Effector memory CD4-positive, alpha-beta T cell (primary cell): Measurements from ENCODE around the gene ZNF8.

ENCODE experiments used
- DNase-seq, 3 donors: peaks; one replicate each; pipeline ENCODE4 v3.0.0-alpha.2; 2020
- H3K27ac ChIP-seq: 2 replicates; pipeline ENCODE4 v1.7.0; 2013; ENCODE audit warnings: mild to moderate bottlenecking, low read length, moderate library complexity; ENCODE audit not compliant: insufficient read depth, poor library complexity, severe bottlenecking
- H3K27me3 ChIP-seq: replicated peaks from 2 replicates; pipeline ENCODE4 v1.7.0; 2013; ENCODE audit warnings: mild to moderate bottlenecking, low read length; ENCODE audit not compliant: insufficient read depth, control insufficient read depth, poor library complexity, severe bottlenecking
- H3K36me3 ChIP-seq: 2 replicates; pipeline ENCODE4 v1.7.0; 2013; ENCODE audit warnings: mild to moderate bottlenecking, low read length, moderate library complexity; ENCODE audit not compliant: control insufficient read depth, insufficient read depth
- H3K4me1 ChIP-seq: 2 replicates; pipeline ENCODE4 v1.7.0; 2013; ENCODE audit warnings: low read length, mild to moderate bottlenecking; ENCODE audit not compliant: control insufficient read depth, insufficient read depth, poor library complexity, severe bottlenecking
- H3K4me3 ChIP-seq: 2 replicates; pipeline ENCODE4 v1.7.0; 2013; ENCODE audit warnings: low read length, low read depth, mild to moderate bottlenecking; ENCODE audit not compliant: insufficient read depth, poor library complexity, severe bottlenecking
- H3K9me3 ChIP-seq: 2 replicates; pipeline ENCODE4 v1.7.0; 2013; ENCODE audit warnings: mild to moderate bottlenecking, low read length, moderate library complexity; ENCODE audit not compliant: control insufficient read depth

The ZNF8 gene

GRCh38 chr19:58350001-58350861 is 71.5 kb downstream of the ZNF8 start:
- Histone ChIP-seq H3K4me1 (peaks cover 5% of the 10 kb centered on the region), H3K36me3 (no peaks in the 10 kb centered on the region), H3K9me3 (no peaks in the 10 kb centered on the region), H3K27me3 (no peaks in the 10 kb centered on the region), H3K27ac (no peak overlapping the region), H3K4me3 (no peak overlapping the region)
- no peak for DNase-seq

GRCh38 chr19:58350871-58351557 is 72.3 kb downstream of the ZNF8 start:
- Histone ChIP-seq H3K27me3 (no peaks in the 10 kb centered on the region), H3K4me1 (peaks cover 8% of the 10 kb centered on the region), H3K4me3 (no peak overlapping the region), H3K9me3 (no peaks in the 10 kb centered on the region), H3K36me3 (no peaks in the 10 kb centered on the region), H3K27ac (no peak overlapping the region)
- DNase-seq = no peak

- DNase-seq = no peak
- Histone ChIP-seq H3K36me3 (no peaks in the 10 kb centered on the region), H3K27me3 (no peaks in the 10 kb centered on the region), H3K9me3 (no peaks in the 10 kb centered on the region), H3K4me1 (peaks cover 12% of the 10 kb centered on the region), H3K4me3 (no peak overlapping the region), H3K27ac (no peak overlapping the region)
Observed at GRCh38 chr19:58351558-58351878, 72.8 kb downstream of the ZNF8 start.

GRCh38 chr19:58351990-58352755 is 73.4 kb downstream of the ZNF8 start:
- no peaks in the 10 kb centered on the region for H3K9me3 ChIP-seq
- H3K27ac ChIP-seq = no peak overlapping the region
- H3K27me3 ChIP-seq = no peaks in the 10 kb centered on the region
- peaks cover 13% of the 10 kb centered on the region for H3K4me1 ChIP-seq
- no peak for DNase-seq
- no peak overlapping the region for H3K4me3 ChIP-seq
- no peaks in the 10 kb centered on the region for H3K36me3 ChIP-seq
